ENCODE measurements around the gene ACP1.
"Not testable (repeated sequence)": the region's sequence is repeated elsewhere in the genome, so short reads cannot be mapped to it uniquely, and the experiment has no call there.

The ACP1 gene

GRCh38 chr2:296354-296753 is 31.6 kb downstream of the ACP1 start:
- Mint-ChIP-seq H3K36me3 (ENCODE audit: low read depth) (no peaks in the 10 kb centered on the region), H3K27me3 (peaks cover 38% of the 10 kb centered on the region), H3K4me3 (no peak overlapping the region), H3K4me1 (ENCODE audit: low read depth) (no peaks in the 10 kb centered on the region), H3K27ac (no peak overlapping the region), H3K9me3 (no peaks in the 10 kb centered on the region)

DNA sequence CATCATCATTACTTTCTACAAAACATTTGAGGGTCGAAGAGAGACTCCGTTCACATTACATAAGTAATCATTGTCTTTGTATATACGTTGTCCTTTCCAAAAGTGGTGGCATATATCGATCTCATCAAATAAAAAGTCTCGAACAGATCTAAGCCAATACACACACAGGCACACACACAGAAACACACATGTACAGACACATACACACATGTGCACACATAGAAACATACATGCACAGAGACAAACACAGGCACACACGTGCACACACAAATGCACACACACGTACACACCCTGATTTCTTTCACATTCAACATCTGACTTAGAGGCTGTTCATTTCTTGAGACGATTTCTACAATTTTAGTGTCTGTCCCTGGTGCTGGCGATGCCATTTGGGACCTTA is 40.6 kb downstream of the ACP1 start:
- H3K9me3 Mint-ChIP-seq = no peaks in the 10 kb centered on the region
- H3K4me1 Mint-ChIP-seq (ENCODE audit: low read depth) = no peaks in the 10 kb centered on the region
- no peaks in the 10 kb centered on the region for H3K36me3 Mint-ChIP-seq (ENCODE audit: low read depth)
- peaks cover 6% of the 10 kb centered on the region for H3K27me3 Mint-ChIP-seq
- no peak overlapping the region for H3K4me3 Mint-ChIP-seq
- no peak overlapping the region for H3K27ac Mint-ChIP-seq

DNA sequence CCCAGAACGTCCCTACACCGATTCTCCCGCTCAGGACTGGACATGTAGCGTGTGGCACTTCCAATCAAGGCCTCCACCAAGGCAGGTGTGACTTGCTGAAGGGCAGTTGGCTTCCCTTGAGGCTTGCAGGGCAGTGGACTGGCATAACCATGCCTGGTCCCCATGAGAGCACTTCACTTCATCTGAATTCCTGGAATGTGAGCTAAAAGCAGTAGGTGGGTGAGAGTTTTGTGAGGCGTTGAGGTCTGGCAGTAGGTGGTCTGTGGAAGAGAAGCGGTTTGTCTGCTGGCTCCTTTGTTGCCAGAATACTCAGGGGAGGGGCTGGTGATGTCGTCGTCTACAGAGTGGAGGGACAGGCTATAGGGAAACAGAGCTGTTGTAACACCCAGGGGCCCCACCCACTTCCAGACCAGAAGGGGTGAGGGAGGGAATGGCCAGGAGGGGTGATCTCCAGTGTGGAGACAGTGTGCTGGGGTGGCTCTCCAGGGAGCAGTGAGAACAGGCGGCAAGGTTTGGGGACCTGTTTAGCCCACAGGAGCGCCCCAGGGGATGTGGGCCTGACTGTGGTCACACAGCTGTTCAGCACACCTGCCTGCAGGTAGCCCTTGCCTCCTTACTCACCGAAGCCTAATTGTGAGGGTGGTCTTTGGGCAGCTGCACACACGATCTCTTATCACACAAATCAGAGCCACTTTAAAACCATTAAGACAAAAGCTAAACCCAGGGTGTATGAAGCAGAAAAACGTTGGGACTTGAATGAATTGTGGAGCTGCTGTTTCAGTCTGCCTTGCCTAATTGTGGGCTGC is 44.6 kb downstream of the ACP1 start:
- Mint-ChIP-seq H3K27me3 (no peaks in the 10 kb centered on the region), H3K4me3 (no peak overlapping the region), H3K9me3 (no peaks in the 10 kb centered on the region), H3K4me1 (ENCODE audit: low read depth) (no peaks in the 10 kb centered on the region), H3K36me3 (ENCODE audit: low read depth) (no peaks in the 10 kb centered on the region), H3K27ac (no peak overlapping the region)

DNA sequence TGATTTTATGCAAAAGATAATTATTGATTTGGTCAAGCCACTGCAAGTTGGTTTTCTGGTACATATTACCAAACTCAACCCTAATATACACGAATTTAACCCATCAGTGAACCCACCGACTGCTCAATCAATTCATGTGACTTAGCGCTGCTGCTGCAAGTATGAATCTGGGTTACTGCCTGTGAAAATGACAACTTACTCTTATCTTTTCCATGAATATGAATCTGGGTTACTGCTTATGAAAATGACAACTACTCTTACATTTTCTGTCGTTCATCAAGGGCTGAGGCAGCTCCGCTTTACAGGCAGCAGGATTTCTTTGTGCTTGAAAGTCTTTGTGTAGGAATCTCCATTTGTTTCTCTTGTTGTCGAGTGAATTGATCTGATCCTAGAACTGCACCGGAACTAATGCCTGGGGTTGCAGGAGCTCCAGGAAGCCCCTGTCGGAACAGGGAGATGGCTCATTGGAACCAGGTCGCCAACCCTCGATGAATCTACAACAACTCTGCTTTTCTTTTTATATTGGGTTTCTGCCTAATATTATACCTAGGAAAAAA is 45.3 kb downstream of the ACP1 start:
- Mint-ChIP-seq H3K4me3 (no peak overlapping the region), H3K36me3 (ENCODE audit: low read depth) (no peaks in the 10 kb centered on the region), H3K9me3 (no peaks in the 10 kb centered on the region), H3K27me3 (no peaks in the 10 kb centered on the region), H3K27ac (no peak overlapping the region), H3K4me1 (ENCODE audit: low read depth) (no peaks in the 10 kb centered on the region)

DNA sequence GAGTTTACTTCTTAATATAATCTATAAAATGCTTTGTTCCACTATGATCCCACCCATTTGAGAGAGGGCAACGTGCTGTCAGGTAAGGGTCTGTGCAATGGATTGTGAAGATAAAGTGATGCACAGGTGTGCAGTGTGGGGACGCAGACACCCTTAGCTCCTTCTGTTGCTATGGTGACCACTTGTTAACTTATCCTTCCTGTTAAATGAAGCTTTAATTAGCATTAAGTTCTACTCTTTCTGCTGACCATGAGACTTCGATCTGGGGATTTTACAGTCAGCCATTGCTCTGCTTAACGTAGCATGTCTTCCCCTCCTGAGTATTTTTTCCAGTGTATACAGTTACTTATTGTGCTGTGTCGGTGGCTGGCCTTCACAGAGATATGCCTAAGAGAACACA is 46.2 kb downstream of the ACP1 start:
- Mint-ChIP-seq H3K9me3 (no peaks in the 10 kb centered on the region), H3K4me3 (no peak overlapping the region), H3K27me3 (no peaks in the 10 kb centered on the region), H3K36me3 (ENCODE audit: low read depth) (no peaks in the 10 kb centered on the region), H3K27ac (no peak overlapping the region), H3K4me1 (ENCODE audit: low read depth) (no peaks in the 10 kb centered on the region)

DNA sequence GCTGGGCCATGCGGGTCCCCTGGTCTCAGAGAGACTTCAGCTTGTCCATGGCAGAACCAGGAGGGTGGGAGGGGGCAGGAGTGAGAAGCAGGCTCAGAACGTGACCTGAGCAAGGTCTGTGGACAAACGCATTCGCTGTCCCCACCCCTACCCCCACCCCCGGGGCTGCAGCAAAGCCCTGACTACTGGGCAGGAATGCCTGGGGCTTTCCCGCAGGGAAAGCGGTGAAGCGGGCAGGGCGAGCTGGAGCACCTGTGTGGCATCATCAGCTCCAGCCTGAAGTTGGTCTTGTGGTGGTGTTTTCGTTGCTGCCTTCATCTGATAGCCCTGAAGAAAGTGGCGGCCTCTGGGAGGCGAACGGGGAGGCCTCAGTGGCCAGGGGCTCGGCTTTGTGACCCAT is 49.2 kb downstream of the ACP1 start:
- H3K4me3 Mint-ChIP-seq = no peak overlapping the region
- peaks cover 22% of the 10 kb centered on the region for H3K4me1 Mint-ChIP-seq (ENCODE audit: low read depth)
- H3K27ac Mint-ChIP-seq = no peak overlapping the region
- peaks cover 6% of the 10 kb centered on the region for H3K36me3 Mint-ChIP-seq (ENCODE audit: low read depth)
- peaks cover 6% of the 10 kb centered on the region for H3K27me3 Mint-ChIP-seq
- peaks cover 7% of the 10 kb centered on the region for H3K9me3 Mint-ChIP-seq

DNA sequence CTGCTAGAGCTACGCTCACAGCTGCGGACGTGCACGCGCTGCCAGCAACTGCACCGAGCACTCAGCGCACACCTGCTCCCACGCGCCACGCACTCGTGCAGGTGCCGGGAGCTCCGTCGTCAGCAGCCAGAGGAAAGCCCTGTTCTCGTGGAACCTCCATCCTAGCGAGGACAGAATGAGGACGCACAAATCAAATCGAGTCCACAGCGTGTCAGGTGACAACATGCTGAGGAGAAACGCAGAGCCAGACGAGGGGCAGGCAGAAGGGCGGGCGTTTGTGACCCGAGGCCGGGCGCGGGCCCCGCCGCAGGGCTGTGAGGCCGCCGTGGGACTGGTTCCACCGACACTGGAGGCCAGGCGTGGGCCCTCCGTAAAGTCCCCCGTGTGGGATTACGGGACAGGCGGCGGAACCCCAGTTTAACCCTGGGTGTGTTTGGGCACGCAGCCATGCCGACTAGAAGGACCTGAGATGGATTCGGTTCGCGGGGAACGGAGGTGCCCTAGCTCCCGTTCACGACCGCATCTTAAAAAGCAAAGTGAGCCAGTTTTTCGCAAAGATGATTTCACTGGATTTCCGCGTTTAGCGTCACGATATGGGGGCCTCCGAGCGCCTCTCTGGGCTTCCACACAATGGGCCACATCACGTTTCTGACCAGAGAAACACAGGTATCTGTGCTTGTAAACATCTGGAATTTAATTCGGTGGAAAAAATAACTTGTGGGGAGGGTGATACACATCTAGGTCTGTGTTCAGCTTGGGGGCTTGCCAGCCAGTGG is 50.0 kb downstream of the ACP1 start:
- Mint-ChIP-seq H3K36me3 (ENCODE audit: low read depth) (peaks cover 6% of the 10 kb centered on the region), H3K4me1 (ENCODE audit: low read depth) (peaks cover 25% of the 10 kb centered on the region), H3K27ac (no peak overlapping the region), H3K27me3 (peaks cover 7% of the 10 kb centered on the region), H3K4me3 (no peak overlapping the region), H3K9me3 (peaks cover 9% of the 10 kb centered on the region)

DNA sequence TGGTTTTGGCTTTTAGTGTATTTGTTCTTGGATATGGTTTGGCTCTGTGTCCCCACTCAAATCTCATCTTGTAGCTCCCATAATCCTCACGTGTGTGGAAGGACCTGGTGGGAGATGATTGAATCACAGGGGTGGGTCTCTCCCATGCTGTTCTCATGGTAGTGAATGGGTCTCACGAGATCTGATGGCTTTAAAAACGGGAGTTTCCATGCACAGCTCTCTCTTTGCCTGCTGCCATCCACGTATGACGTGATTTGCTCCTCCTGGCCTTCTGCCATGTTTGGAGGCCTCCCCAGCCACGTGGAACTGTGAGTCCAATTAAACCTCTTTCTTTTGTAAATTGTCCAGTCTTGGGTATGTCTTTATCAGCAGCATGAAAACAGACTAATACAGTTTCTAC is 51.2 kb downstream of the ACP1 start:
- H3K27me3 Mint-ChIP-seq; H3K9me3 Mint-ChIP-seq; H3K36me3 Mint-ChIP-seq (ENCODE audit: low read depth); H3K4me3 Mint-ChIP-seq; H3K27ac Mint-ChIP-seq: not testable (repeated sequence)
- peaks cover 25% of the 10 kb centered on the region for H3K4me1 Mint-ChIP-seq (ENCODE audit: low read depth)

DNA sequence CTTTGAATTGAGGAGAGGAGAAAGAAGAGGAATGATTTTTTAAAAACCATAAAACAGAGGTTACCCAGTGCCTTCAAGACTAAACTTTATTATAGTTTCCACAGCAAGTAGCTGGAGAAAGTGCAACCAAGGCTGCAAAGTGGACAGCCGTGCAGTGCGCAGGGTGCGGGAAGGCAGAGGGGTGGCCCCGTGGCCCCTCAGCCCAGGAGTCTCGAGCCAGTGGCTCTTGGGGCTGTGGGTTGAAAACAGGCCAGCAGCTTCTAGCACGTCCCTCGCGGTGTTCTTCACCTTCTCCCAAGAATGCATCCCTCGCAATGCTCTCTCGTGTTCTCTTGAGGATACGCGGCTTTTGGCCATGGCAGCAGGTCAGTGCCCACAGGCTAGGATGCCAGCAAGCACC is 51.6 kb downstream of the ACP1 start:
- peaks cover 7% of the 10 kb centered on the region for H3K27me3 Mint-ChIP-seq
- no peak overlapping the region for H3K4me3 Mint-ChIP-seq
- H3K36me3 Mint-ChIP-seq (ENCODE audit: low read depth) = peaks cover 6% of the 10 kb centered on the region
- H3K9me3 Mint-ChIP-seq = peaks cover 9% of the 10 kb centered on the region
- peaks cover 25% of the 10 kb centered on the region for H3K4me1 Mint-ChIP-seq (ENCODE audit: low read depth)
- H3K27ac Mint-ChIP-seq = no peak overlapping the region

- peak overlapping the region; percentile 80 for H3K4me3 Mint-ChIP-seq
- H3K27me3 Mint-ChIP-seq = peaks cover 7% of the 10 kb centered on the region
- peak overlapping the region; percentile 99 for H3K27ac Mint-ChIP-seq
- peaks cover 6% of the 10 kb centered on the region for H3K36me3 Mint-ChIP-seq (ENCODE audit: low read depth)
- H3K4me1 Mint-ChIP-seq (ENCODE audit: low read depth) = peaks cover 25% of the 10 kb centered on the region
- peaks cover 9% of the 10 kb centered on the region for H3K9me3 Mint-ChIP-seq
Observed at GRCh38 chr2:317501-318424, 53.0 kb downstream of the ACP1 start.

GRCh38 chr2:319059-319600 is 54.4 kb downstream of the ACP1 start:
- H3K36me3 Mint-ChIP-seq (ENCODE audit: low read depth) = peaks cover 6% of the 10 kb centered on the region
- peak overlapping the region; percentile 99 for H3K27ac Mint-ChIP-seq
- peaks cover 9% of the 10 kb centered on the region for H3K9me3 Mint-ChIP-seq
- H3K27me3 Mint-ChIP-seq = peaks cover 7% of the 10 kb centered on the region
- H3K4me1 Mint-ChIP-seq (ENCODE audit: low read depth) = peaks cover 25% of the 10 kb centered on the region
- H3K4me3 Mint-ChIP-seq = peak overlapping the region; percentile 80

- Mint-ChIP-seq H3K4me3 (no peak overlapping the region), H3K9me3 (peaks cover 9% of the 10 kb centered on the region), H3K4me1 (ENCODE audit: low read depth) (peaks cover 25% of the 10 kb centered on the region), H3K27me3 (peaks cover 18% of the 10 kb centered on the region), H3K36me3 (ENCODE audit: low read depth) (peaks cover 6% of the 10 kb centered on the region), H3K27ac (no peak overlapping the region)
Observed at GRCh38 chr2:320561-320960, 55.8 kb downstream of the ACP1 start.

DNA sequence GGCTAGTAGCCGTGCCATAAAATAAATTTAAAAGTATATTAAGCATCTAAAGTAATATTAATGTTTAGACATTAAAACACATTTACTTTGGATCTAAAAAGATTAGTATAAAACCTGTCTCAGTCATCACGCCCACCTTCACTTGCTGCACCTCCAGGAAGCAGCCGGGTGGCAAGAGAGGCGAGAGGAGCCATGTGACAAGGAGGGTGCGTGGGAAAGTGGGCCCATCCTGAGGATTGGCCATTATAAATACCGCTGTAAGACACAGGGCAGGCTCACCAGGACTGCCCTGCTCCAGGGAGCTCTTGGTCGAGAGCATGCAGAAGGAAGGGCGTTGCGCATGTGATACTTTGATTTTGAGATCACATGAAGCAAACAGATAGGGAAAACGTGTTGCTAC is 57.6 kb downstream of the ACP1 start:
- Mint-ChIP-seq H3K27me3 (peaks cover 32% of the 10 kb centered on the region), H3K9me3 (peaks cover 17% of the 10 kb centered on the region), H3K36me3 (ENCODE audit: low read depth) (peaks cover 11% of the 10 kb centered on the region), H3K4me3 (no peak overlapping the region), H3K27ac (no peak overlapping the region), H3K4me1 (ENCODE audit: low read depth) (peaks cover 20% of the 10 kb centered on the region)

GRCh38 chr2:323035-323434 is 58.3 kb downstream of the ACP1 start:
- no peak overlapping the region for H3K4me3 Mint-ChIP-seq
- H3K4me1 Mint-ChIP-seq (ENCODE audit: low read depth) = peaks cover 13% of the 10 kb centered on the region
- H3K9me3 Mint-ChIP-seq = peaks cover 24% of the 10 kb centered on the region
- no peak overlapping the region for H3K27ac Mint-ChIP-seq
- peaks cover 18% of the 10 kb centered on the region for H3K36me3 Mint-ChIP-seq (ENCODE audit: low read depth)
- H3K27me3 Mint-ChIP-seq = peaks cover 36% of the 10 kb centered on the region
